GM23338 (cell line): ENCODE results near the gene YAP1. TPM values are rescaled to one million over a fixed set of nuclear protein-coding genes. Genes with fewer than 3 reads are reported as not detected.

Source experiments
- ATAC-seq: fragments of 200-7000 bp; cut with Tn5 transposase; 3 replicates; pipeline ENCODE4 v1.9.1; 2020
- DNase-seq: peaks from one replicate; pipeline ENCODE4 v3.0.0-alpha.2; 2015; ENCODE audit warnings: low spot score
- H2AFZ ChIP-seq: fragments of 200-600 bp; sonication (generic); 2 replicates; pipeline ENCODE4 v1.8.0; 2016; ENCODE audit warnings: antibody characterized with exemption, mild to moderate bottlenecking, moderate library complexity
- H3F3A ChIP-seq: fragments of 200-600 bp; sonication (generic); replicated peaks from 2 replicates; pipeline ENCODE4 v1.8.0; 2017; ENCODE audit warnings: antibody characterized with exemption, mixed run types, low read depth
- H3K27ac ChIP-seq: fragments of 200-600 bp; sonication (generic); 2 replicates; pipeline ENCODE4 v1.6.1; 2016; ENCODE audit warnings: low read depth
- H3K27me3 ChIP-seq: fragments of 200-600 bp; sonication (generic); 2 replicates; pipeline ENCODE4 v1.8.0; 2016; ENCODE audit warnings: mild to moderate bottlenecking, mixed run types, moderate library complexity; ENCODE audit not compliant: insufficient read depth
- H3K36me3 ChIP-seq: fragments of 200-600 bp; sonication (generic); 2 replicates; pipeline ENCODE4 v1.8.0; 2016; ENCODE audit warnings: mild to moderate bottlenecking; ENCODE audit not compliant: insufficient read depth
- H3K4me1 ChIP-seq: fragments of 200-600 bp; sonication (generic); 2 replicates; pipeline ENCODE4 v1.8.0; 2016; ENCODE audit warnings: mild to moderate bottlenecking, moderate library complexity; ENCODE audit not compliant: insufficient read depth
- H3K4me2 ChIP-seq: fragments of 200-600 bp; sonication (generic); 2 replicates; pipeline ENCODE4 v1.7.1; 2017; ENCODE audit warnings: mixed run types
- H3K4me3 ChIP-seq: fragments of 200-600 bp; sonication (generic); 2 replicates; pipeline ENCODE4 v1.6.1; 2016; ENCODE audit warnings: mixed run types
- H3K79me2 ChIP-seq: fragments of 200-600 bp; sonication (generic); replicated peaks from 2 replicates; pipeline ENCODE4 v1.8.0; 2017; ENCODE audit warnings: mild to moderate bottlenecking; ENCODE audit not compliant: insufficient read depth
- H3K9me2 ChIP-seq: fragments of 200-600 bp; sonication (generic); 2 replicates; pipeline ENCODE4 v1.8.0; 2017; ENCODE audit not compliant: insufficient read depth
- H4K20me1 ChIP-seq: fragments of 200-600 bp; sonication (generic); replicated peaks from 2 replicates; pipeline ENCODE4 v1.8.0; 2017; ENCODE audit warnings: mild to moderate bottlenecking; ENCODE audit not compliant: insufficient read depth
- H3K27ac Mint-ChIP-seq: 2 replicates; pipeline ENCODE4 v1.8.0; 2020; ENCODE audit warnings: inconsistent platforms, mild to moderate bottlenecking, moderate library complexity, mixed read lengths
- H3K27me3 Mint-ChIP-seq: 3 replicates; pipeline ENCODE4 v1.8.0; 2022; ENCODE audit warnings: low read depth, mild to moderate bottlenecking, moderate library complexity, mixed read lengths, inconsistent platforms; ENCODE audit not compliant: insufficient read depth, poor library complexity
- H3K36me3 Mint-ChIP-seq: 3 replicates; pipeline ENCODE4 v1.8.0; 2021; ENCODE audit warnings: low read depth, mild to moderate bottlenecking, inconsistent platforms, moderate library complexity, mixed read lengths
- H3K4me1 Mint-ChIP-seq: 3 replicates; pipeline ENCODE4 v1.8.0; 2020; ENCODE audit warnings: mild to moderate bottlenecking, inconsistent platforms, mixed read lengths
- H3K4me3 Mint-ChIP-seq: 3 replicates; pipeline ENCODE4 v1.8.0; 2021; ENCODE audit warnings: moderate library complexity, mild to moderate bottlenecking, inconsistent platforms, mixed read lengths
- H3K9me3 Mint-ChIP-seq: 3 replicates; pipeline ENCODE4 v1.8.0; 2020; ENCODE audit warnings: moderate library complexity, mild to moderate bottlenecking, inconsistent platforms, mixed read lengths
- CREB1 ChIP-seq: fragments of 250-450 bp; sonication (Bioruptor Pico); IDR thresholded peaks from 2 replicates; pipeline ENCODE4 v1.5.0; 2020; ENCODE audit warnings: low read depth, mild to moderate bottlenecking, moderate library complexity
- EZH2phosphoT487 ChIP-seq: fragments of 200-600 bp; sonication (generic); IDR thresholded peaks from one replicate; pipeline ENCODE4 v1.8.1; 2018; ENCODE audit warnings: antibody characterized with exemption; ENCODE audit not compliant: unreplicated experiment
- JUNB ChIP-seq: IDR thresholded peaks from one replicate; pipeline ENCODE4 v1.6.1; 2016; ENCODE audit warnings: antibody characterized with exemption; ENCODE audit not compliant: unreplicated experiment
- STAT1 ChIP-seq: IDR thresholded peaks from one replicate; pipeline ENCODE4 v1.6.1; 2016; ENCODE audit warnings: antibody characterized with exemption; ENCODE audit not compliant: unreplicated experiment
- ZNF114 ChIP-seq: fragments of 250-450 bp; sonication (Bioruptor Pico); IDR thresholded peaks from 2 replicates; pipeline ENCODE4 v1.5.0; 2020; ENCODE audit warnings: mild to moderate bottlenecking, moderate library complexity
- polyA plus RNA-seq: library from polyadenylated mRNA; unstranded; fragments of >200 nt; fragmentation: Nextera tagmentation; extraction: Ambion mirVana; gene quantifications from 2 replicates; pipeline ENCODE4 v1.2.1, GENCODE V29; 2016
- total RNA-seq: library from RNA; depleted of rRNA; stranded (reverse); fragments of >200 nt; shearing (Covaris generic); gene quantifications from 2 replicates; pipeline ENCODE4 v1.2.3, GENCODE V29; 2014
- TF ChIP-seq, protein P1 (sequence below): IDR thresholded peaks from 2 replicates; pipeline ENCODE4 v1.6.1; 2016; ENCODE audit warnings: antibody characterized with exemption
- TF ChIP-seq, protein P2 (sequence below): IDR thresholded peaks from one replicate; pipeline ENCODE4 v1.6.1; 2018; ENCODE audit warnings: antibody characterized with exemption; ENCODE audit not compliant: unreplicated experiment

The YAP1 gene
- total and polyA plus RNA-seq, 2 experiments from 2014 or later = 17.2 to 155 TPM

DNA sequence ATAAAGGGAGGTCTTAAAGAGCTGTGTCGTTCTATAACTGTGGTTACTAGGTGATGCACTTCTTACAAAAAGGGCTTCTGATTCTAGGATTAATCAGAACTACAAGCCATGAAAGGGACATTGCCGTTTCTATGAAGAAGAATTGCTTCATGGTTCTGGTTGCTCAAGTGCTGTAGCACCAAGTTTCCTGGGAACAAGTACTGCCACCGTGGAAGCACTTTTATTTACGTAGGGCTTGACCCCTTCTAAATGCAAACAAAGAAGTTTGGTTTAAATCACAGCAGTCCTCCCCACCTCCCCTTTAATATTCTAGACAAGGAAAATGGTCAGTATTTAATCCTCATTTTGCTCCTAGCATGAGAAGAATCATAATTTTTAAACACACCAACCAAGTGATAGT lies 9.8 kb downstream of the YAP1 start:
- no peak for ATAC-seq
- no peaks in the 10 kb centered on the region for H3K27me3 ChIP-seq
- no peaks in the 10 kb centered on the region for H4K20me1 ChIP-seq
- H3K27ac ChIP-seq = peak overlapping the region; percentile 8
- H2AFZ ChIP-seq = no peak overlapping the region
- Mint-ChIP-seq H3K4me1 (peaks cover 58% of the 10 kb centered on the region), H3K9me3 (peaks cover 22% of the 10 kb centered on the region), H3K4me3 (peak overlapping the region; percentile 0; the same call in 2 of the 3 replicates), H3K36me3 (peaks cover 39% of the 10 kb centered on the region), H3K27me3 (peaks cover 4% of the 10 kb centered on the region), H3K27ac (peak overlapping the region; percentile 10; the same call in 1 of the 2 replicates)
- no peaks in the 10 kb centered on the region for H3K9me2 ChIP-seq
- no peaks in the 10 kb centered on the region for H3K36me3 ChIP-seq
- TF ChIP-seq, protein P1, sequence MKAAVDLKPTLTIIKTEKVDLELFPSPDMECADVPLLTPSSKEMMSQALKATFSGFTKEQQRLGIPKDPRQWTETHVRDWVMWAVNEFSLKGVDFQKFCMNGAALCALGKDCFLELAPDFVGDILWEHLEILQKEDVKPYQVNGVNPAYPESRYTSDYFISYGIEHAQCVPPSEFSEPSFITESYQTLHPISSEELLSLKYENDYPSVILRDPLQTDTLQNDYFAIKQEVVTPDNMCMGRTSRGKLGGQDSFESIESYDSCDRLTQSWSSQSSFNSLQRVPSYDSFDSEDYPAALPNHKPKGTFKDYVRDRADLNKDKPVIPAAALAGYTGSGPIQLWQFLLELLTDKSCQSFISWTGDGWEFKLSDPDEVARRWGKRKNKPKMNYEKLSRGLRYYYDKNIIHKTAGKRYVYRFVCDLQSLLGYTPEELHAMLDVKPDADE = no peak
- no peak for TF ChIP-seq EZH2phosphoT487
- TF ChIP-seq STAT1 = no peak
- DNase-seq = peak; percentile 21
- H3K4me2 ChIP-seq = peak overlapping the region; percentile 73
- no peaks in the 10 kb centered on the region for H3F3A ChIP-seq
- peaks cover 63% of the 10 kb centered on the region for H3K4me1 ChIP-seq
- H3K79me2 ChIP-seq = peaks cover 94% of the 10 kb centered on the region
- no peak overlapping the region for H3K4me3 ChIP-seq

DNA sequence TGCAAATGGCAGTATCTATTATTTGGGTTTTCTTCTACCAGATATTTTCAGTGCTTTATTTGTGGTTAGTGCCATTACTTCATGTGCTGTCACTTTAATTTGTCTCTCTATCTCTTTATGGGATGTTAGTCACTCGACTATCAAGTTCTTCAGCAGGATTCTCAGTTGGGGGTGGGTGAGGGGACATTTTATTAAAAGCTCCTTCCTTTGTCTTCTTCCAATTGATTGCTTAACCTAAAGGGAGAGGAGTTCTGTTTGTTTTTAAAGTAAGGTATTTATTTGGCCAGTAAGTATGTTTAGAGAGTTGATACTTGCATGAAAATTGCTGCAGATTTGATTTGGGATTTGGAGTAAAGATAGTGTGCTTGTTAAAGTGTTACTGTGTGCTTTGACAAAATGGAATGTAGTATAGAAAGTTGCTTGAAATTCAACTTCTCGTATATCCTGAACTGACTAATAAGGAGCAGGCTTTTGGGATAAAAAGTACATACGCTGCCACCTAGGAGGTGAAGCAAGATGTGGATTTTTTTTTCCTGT lies 10.3 kb downstream of the YAP1 start:
- no peak overlapping the region; the same call in 1 of the 2 replicates for H3K4me3 ChIP-seq
- H3F3A ChIP-seq = no peaks in the 10 kb centered on the region
- peak; percentile 40 for DNase-seq
- H3K9me2 ChIP-seq = no peaks in the 10 kb centered on the region
- peak overlapping the region; percentile 0; the same call in 1 of the 3 replicates for H3K4me3 Mint-ChIP-seq
- H3K79me2 ChIP-seq = peaks cover 98% of the 10 kb centered on the region
- peaks cover 22% of the 10 kb centered on the region for H3K9me3 Mint-ChIP-seq
- peak overlapping the region; percentile 73 for H3K4me2 ChIP-seq
- H4K20me1 ChIP-seq = no peaks in the 10 kb centered on the region
- peaks cover 4% of the 10 kb centered on the region for H3K27me3 Mint-ChIP-seq
- H3K27me3 ChIP-seq = no peaks in the 10 kb centered on the region
- no peaks in the 10 kb centered on the region for H3K36me3 ChIP-seq
- peaks cover 42% of the 10 kb centered on the region for H3K36me3 Mint-ChIP-seq
- H2AFZ ChIP-seq = no peak overlapping the region
- TF ChIP-seq, protein P1 = no peak
- TF ChIP-seq STAT1 (no peak), JUNB (no peak), CREB1 (CRISPR knock-in tag) (no peak), ZNF114 (CRISPR knock-in tag) (no peak)
- TF ChIP-seq, protein P2, sequence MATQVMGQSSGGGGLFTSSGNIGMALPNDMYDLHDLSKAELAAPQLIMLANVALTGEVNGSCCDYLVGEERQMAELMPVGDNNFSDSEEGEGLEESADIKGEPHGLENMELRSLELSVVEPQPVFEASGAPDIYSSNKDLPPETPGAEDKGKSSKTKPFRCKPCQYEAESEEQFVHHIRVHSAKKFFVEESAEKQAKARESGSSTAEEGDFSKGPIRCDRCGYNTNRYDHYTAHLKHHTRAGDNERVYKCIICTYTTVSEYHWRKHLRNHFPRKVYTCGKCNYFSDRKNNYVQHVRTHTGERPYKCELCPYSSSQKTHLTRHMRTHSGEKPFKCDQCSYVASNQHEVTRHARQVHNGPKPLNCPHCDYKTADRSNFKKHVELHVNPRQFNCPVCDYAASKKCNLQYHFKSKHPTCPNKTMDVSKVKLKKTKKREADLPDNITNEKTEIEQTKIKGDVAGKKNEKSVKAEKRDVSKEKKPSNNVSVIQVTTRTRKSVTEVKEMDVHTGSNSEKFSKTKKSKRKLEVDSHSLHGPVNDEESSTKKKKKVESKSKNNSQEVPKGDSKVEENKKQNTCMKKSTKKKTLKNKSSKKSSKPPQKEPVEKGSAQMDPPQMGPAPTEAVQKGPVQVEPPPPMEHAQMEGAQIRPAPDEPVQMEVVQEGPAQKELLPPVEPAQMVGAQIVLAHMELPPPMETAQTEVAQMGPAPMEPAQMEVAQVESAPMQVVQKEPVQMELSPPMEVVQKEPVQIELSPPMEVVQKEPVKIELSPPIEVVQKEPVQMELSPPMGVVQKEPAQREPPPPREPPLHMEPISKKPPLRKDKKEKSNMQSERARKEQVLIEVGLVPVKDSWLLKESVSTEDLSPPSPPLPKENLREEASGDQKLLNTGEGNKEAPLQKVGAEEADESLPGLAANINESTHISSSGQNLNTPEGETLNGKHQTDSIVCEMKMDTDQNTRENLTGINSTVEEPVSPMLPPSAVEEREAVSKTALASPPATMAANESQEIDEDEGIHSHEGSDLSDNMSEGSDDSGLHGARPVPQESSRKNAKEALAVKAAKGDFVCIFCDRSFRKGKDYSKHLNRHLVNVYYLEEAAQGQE = no peak
- no peak for ATAC-seq
- peak overlapping the region; percentile 10 for H3K27ac Mint-ChIP-seq
- peaks cover 58% of the 10 kb centered on the region for H3K4me1 ChIP-seq
- H3K27ac ChIP-seq = peak overlapping the region; percentile 9
- H3K4me1 Mint-ChIP-seq = peaks cover 53% of the 10 kb centered on the region
